Measurements from ENCODE around the gene NDUFAF7.
"Not testable (repeated sequence)": the region's sequence is repeated elsewhere in the genome, so short reads cannot be mapped to it uniquely, and the experiment has no call there.

The NDUFAF7 gene

DNA sequence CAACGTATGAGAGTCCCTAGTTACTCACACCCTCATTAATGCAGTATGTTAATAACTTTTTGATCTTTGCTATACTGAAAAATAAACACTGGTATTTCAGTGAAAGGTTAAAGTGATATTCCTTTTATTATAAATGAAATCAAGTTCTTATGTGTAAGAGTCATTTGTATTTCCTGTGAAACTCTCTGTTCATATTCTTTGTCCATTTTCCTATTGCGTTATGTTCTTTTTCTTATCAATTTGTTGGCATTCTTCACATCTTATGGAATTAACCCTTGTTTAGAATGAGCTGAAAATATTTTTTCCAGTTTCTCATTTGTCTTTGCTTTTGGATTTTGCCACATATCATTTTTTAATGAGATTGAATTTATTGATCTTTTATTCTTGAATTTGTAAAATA is 44.8 kb downstream of the NDUFAF7 start:
- H3K36me3 ChIP-seq (ENCODE audit: control insufficient read depth, insufficient read depth, low read length): peaks cover 8% of the 10 kb centered on the region; the same call in 1 of the 2 replicates

DNA sequence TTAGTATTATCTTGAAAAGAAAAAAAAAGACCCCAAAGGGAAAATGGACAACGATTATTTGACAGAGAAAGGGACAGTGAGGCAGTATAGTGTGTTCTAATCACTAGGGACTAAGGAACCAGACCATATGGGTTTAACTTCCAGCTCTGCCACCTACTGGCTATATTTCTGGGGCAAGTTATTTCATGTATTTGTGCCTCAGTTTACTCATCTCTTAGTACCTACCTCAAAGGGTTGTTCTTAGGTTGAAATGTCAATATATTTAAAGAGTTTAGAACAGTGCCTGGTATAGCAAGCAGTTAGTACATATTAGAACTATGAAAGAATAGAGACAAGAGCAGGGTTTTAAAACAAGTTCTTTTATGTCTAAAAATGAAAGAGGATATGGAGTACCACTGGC is 50.5 kb downstream of the NDUFAF7 start:
- H3K27ac ChIP-seq (ENCODE audit: low read length): no peak overlapping the region
- no peak for DNase-seq (ENCODE audit: low read depth, low spot score)
- H3K9me3 ChIP-seq (ENCODE audit: control insufficient read depth, insufficient read depth, low read length): no peaks in the 10 kb centered on the region
- no CpG with 5 or more reads among the region's 1 CpG for WGBS (ENCODE audit: insufficient coverage, insufficient read length)
- H3K4me3 ChIP-seq (ENCODE audit: low read length): no peak overlapping the region
- no peaks in the 10 kb centered on the region for H3K4me1 ChIP-seq (ENCODE audit: control insufficient read depth, insufficient read depth, low read length)
- no peaks in the 10 kb centered on the region; the same call in 1 of the 2 replicates for H3K36me3 ChIP-seq (ENCODE audit: control insufficient read depth, insufficient read depth, low read length)
- H3K27me3 ChIP-seq (ENCODE audit: control insufficient read depth, insufficient read depth, low read length): no peaks in the 10 kb centered on the region

More for the DNA sequence above, 44.8 kb downstream of the NDUFAF7 start:
- no peak overlapping the region for H3K27ac ChIP-seq (ENCODE audit: low read length)
- H3K4me1 ChIP-seq (ENCODE audit: control insufficient read depth, insufficient read depth, low read length): no peaks in the 10 kb centered on the region
- no peak overlapping the region for H3K4me3 ChIP-seq (ENCODE audit: low read length)
- no peaks in the 10 kb centered on the region for H3K27me3 ChIP-seq (ENCODE audit: control insufficient read depth, insufficient read depth, low read length)
- DNase-seq (ENCODE audit: low read depth, low spot score): no peak
- no CpG with 5 or more reads among the region's 2 CpGs for WGBS (ENCODE audit: insufficient coverage, insufficient read length)
- no peaks in the 10 kb centered on the region for H3K9me3 ChIP-seq (ENCODE audit: control insufficient read depth, insufficient read depth, low read length)

DNA sequence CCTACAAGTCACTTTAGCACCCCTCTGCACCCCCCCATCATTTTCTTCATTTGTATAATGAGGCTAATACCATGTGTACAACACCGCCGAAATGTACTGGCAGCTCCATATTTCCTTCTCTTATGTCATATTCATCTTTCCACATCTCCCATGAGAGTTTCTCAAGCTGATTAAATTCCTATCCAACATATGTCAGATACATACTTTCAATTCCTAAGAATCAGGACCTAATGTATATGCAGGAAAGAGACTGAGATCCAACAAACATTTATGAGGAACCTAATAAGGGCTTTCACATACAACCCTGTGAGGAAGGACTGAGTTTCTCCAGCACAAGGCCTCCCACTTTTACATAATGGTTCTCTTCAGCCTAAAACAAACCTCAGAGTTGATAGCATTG is 51.3 kb downstream of the NDUFAF7 start:
- Histone ChIP-seq H3K4me1 (ENCODE audit: control insufficient read depth, insufficient read depth, low read length) (no peaks in the 10 kb centered on the region), H3K27ac (ENCODE audit: low read length) (no peak overlapping the region), H3K9me3 (ENCODE audit: control insufficient read depth, insufficient read depth, low read length) (no peaks in the 10 kb centered on the region), H3K36me3 (ENCODE audit: control insufficient read depth, insufficient read depth, low read length) (no peaks in the 10 kb centered on the region; the same call in 1 of the 2 replicates), H3K4me3 (ENCODE audit: low read length) (no peak overlapping the region), H3K27me3 (ENCODE audit: control insufficient read depth, insufficient read depth, low read length) (no peaks in the 10 kb centered on the region)
- no peak for DNase-seq (ENCODE audit: low read depth, low spot score)
- WGBS (ENCODE audit: insufficient coverage, insufficient read length): no CpG with 5 or more reads among the region's 2 CpGs

DNA sequence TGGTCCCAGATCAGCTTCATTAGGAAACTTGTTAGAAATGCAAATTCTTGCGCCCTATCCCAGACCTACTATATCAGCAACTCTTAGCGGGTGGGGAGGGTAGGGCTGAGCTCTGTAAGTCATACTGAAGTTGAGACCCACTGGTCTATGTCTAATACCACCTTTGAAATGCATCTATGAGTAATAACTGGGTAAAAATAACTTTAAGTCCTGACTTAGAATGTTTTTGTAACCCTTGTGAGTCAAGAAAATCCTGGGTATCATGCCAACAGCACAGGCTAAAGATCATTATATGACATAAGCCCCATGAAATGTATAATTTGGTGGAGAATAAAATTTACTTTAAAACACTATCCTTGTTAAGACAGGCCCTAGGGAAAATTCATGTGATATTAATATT is 51.7 kb downstream of the NDUFAF7 start:
- H3K9me3 ChIP-seq (ENCODE audit: control insufficient read depth, insufficient read depth, low read length): no peaks in the 10 kb centered on the region
- no peaks in the 10 kb centered on the region; the same call in 1 of the 2 replicates for H3K36me3 ChIP-seq (ENCODE audit: control insufficient read depth, insufficient read depth, low read length)
- WGBS (ENCODE audit: insufficient coverage, insufficient read length): no CpG with 5 or more reads among the region's 2 CpGs
- H3K4me3 ChIP-seq (ENCODE audit: low read length): no peak overlapping the region
- H3K27me3 ChIP-seq (ENCODE audit: control insufficient read depth, insufficient read depth, low read length): no peaks in the 10 kb centered on the region
- no peak overlapping the region for H3K27ac ChIP-seq (ENCODE audit: low read length)
- no peak for DNase-seq (ENCODE audit: low read depth, low spot score)
- no peaks in the 10 kb centered on the region for H3K4me1 ChIP-seq (ENCODE audit: control insufficient read depth, insufficient read depth, low read length)

DNA sequence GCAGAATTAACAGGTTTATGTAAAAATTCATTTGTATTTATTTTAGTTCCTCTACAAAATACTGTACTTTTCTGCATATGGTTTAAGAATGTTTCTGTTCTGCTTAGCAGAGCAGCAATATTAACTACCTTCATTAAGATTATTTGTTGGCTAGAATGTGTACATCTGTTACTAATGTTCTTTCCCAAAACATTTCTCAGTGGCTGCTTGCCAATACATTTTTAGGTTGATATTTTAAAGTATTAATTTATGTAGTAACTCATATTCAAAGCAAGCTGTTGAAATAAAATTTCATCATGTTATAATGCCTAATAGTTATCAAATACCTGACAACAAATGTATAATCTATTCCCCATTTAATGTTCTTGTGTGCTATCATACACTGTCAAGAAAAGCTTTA is 52.9 kb downstream of the NDUFAF7 start:
- Histone ChIP-seq H3K9me3 (ENCODE audit: control insufficient read depth, insufficient read depth, low read length) (no peaks in the 10 kb centered on the region), H3K27me3 (ENCODE audit: control insufficient read depth, insufficient read depth, low read length) (no peaks in the 10 kb centered on the region), H3K27ac (ENCODE audit: low read length) (no peak overlapping the region), H3K4me3 (ENCODE audit: low read length) (no peak overlapping the region), H3K36me3 (ENCODE audit: control insufficient read depth, insufficient read depth, low read length) (no peaks in the 10 kb centered on the region; the same call in 1 of the 2 replicates), H3K4me1 (ENCODE audit: control insufficient read depth, insufficient read depth, low read length) (no peaks in the 10 kb centered on the region)
- DNase-seq (ENCODE audit: low read depth, low spot score): no peak

DNA sequence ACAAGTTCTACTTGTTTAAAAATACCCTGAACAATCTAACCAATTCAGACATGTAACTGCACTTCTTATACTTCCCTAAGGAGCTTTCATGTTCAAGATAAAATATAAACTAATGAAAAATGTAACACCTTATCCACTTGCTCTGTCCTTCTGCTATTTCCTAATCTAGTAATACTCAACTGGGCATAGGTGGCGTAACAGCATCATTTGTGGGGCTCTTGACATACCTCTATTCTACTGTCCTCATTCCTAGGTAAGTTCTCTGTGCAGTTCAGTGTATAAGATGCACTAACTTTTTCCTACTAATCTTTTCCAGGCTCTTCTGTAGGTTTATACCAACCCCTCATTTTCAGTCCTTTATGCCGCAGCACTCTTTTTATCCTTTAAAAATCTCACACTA is 56.5 kb downstream of the NDUFAF7 start:
- H3K4me1 ChIP-seq (ENCODE audit: control insufficient read depth, insufficient read depth, low read length): no peaks in the 10 kb centered on the region
- H3K4me3 ChIP-seq (ENCODE audit: low read length): no peak overlapping the region
- no peaks in the 10 kb centered on the region for H3K27me3 ChIP-seq (ENCODE audit: control insufficient read depth, insufficient read depth, low read length)
- DNase-seq (ENCODE audit: low read depth, low spot score): no peak
- WGBS (ENCODE audit: insufficient coverage, insufficient read length): no CpG with 5 or more reads among the region's 2 CpGs
- no peaks in the 10 kb centered on the region for H3K9me3 ChIP-seq (ENCODE audit: control insufficient read depth, insufficient read depth, low read length)
- H3K36me3 ChIP-seq (ENCODE audit: control insufficient read depth, insufficient read depth, low read length): no peaks in the 10 kb centered on the region; the same call in 1 of the 2 replicates
- H3K27ac ChIP-seq (ENCODE audit: low read length): no peak overlapping the region

DNA sequence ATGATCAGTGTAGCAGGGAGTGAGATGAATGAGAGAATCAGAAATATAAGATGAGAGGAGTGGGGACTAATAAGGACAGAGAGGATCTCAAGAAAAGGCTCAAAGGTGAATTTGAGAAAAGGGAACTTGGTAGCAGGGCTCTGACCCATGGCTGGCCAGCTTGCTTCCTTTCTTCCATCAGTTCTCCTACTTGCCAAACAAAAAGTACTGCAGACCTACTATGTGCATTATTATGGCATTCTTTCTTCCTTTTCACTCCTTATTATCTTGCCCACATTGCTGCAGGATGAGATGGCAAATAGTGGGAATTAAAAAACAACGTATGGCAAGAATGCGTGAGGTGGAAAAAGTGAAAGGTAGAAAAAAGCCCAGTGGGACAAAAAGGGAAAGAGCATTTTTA is 60.2 kb downstream of the NDUFAF7 start:
- Histone ChIP-seq H3K27me3 (ENCODE audit: control insufficient read depth, insufficient read depth, low read length) (no peaks in the 10 kb centered on the region), H3K36me3 (ENCODE audit: control insufficient read depth, insufficient read depth, low read length) (no peaks in the 10 kb centered on the region)

DNA sequence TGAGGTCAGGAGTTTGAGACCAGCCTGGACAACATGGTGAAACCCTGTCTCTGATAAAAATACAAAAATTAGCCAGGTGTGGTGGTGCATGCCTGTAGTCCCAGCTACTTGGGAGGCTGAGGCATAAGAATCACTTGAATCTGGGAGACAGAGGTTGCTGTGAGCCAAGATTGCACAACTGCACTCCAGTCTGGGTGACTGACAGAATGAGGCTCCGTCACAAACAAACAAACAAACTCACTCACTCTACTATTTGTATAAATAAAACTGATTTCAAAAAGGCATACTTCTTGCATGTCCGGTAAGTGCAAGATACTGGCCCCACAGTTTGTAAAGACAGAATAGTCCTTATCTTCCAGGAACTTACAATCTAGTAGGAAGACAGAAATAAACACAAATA is 63.4 kb downstream of the NDUFAF7 start:
- WGBS (ENCODE audit: insufficient coverage, insufficient read length): no CpG with 5 or more reads among the region's 2 CpGs
- H3K27ac ChIP-seq (ENCODE audit: low read length); H3K4me3 ChIP-seq (ENCODE audit: low read length); H3K27me3 ChIP-seq (ENCODE audit: control insufficient read depth, insufficient read depth, low read length); H3K4me1 ChIP-seq (ENCODE audit: control insufficient read depth, insufficient read depth, low read length); H3K36me3 ChIP-seq (ENCODE audit: control insufficient read depth, insufficient read depth, low read length); DNase-seq (ENCODE audit: low read depth, low spot score); H3K9me3 ChIP-seq (ENCODE audit: control insufficient read depth, insufficient read depth, low read length): not testable (repeated sequence)

More for the DNA sequence above, 60.2 kb downstream of the NDUFAF7 start:
- H3K4me3 ChIP-seq (ENCODE audit: low read length): no peak overlapping the region
- H3K4me1 ChIP-seq (ENCODE audit: control insufficient read depth, insufficient read depth, low read length): no peaks in the 10 kb centered on the region
- DNase-seq (ENCODE audit: low read depth, low spot score): no peak
- WGBS (ENCODE audit: insufficient coverage, insufficient read length): no CpG with 5 or more reads among the region's 2 CpGs
- no peak overlapping the region for H3K27ac ChIP-seq (ENCODE audit: low read length)
- no peaks in the 10 kb centered on the region for H3K9me3 ChIP-seq (ENCODE audit: control insufficient read depth, insufficient read depth, low read length)

DNA sequence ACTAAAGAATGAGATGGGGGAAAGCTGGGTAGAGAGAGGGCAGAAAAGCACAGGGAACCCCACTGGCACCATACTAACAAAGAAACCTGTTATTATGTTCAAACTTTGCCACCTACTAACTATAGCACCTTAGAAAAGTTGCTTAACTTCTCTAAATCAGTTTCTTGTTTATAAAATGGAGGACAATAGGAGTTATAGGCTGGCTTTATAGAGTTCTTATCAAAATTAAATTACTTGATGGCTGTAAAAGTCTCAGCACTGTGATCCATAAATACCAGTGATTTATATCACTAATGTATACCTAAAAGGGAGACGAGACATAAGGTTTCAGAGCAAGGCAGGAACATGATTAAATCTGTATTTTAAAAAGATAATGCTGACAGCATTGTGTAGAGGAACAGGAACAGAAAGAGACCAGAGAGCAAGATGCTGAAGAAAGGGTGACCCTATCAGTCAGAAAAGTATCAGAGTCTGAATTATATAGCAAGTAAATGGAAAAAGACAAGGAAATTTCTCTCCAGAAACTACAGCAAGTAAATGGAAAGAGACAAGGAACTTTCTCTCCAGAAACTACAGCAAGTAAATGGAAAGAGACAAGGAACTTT is 64.1 kb downstream of the NDUFAF7 start:
- H3K9me3 ChIP-seq (ENCODE audit: control insufficient read depth, insufficient read depth, low read length): no peaks in the 10 kb centered on the region
- WGBS (ENCODE audit: insufficient coverage, insufficient read length): no CpG with 5 or more reads among the region's 1 CpG
- H3K27me3 ChIP-seq (ENCODE audit: control insufficient read depth, insufficient read depth, low read length): no peaks in the 10 kb centered on the region
- H3K27ac ChIP-seq (ENCODE audit: low read length): no peak overlapping the region
- no peak overlapping the region for H3K4me3 ChIP-seq (ENCODE audit: low read length)
- DNase-seq (ENCODE audit: low read depth, low spot score): no peak
- no peaks in the 10 kb centered on the region for H3K4me1 ChIP-seq (ENCODE audit: control insufficient read depth, insufficient read depth, low read length)
- H3K36me3 ChIP-seq (ENCODE audit: control insufficient read depth, insufficient read depth, low read length): no peaks in the 10 kb centered on the region

DNA sequence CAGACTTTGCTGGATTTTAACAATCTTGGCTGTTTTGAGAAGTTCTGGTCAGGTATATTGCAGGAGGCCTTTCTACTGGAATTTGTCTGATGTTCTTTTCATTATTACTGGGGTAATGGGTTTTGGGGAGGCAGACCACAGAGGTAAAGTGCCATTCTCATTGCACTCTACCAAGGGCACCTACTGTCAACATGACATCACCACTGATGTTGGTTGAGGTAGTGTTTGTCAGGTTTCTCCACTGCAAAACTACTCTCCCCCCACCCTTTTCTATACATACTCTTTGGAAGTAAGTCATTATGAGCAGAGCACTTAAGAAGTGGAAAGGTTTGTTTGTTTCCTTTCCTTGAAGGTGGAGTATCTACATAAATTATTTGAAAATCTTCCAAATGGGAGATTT is 66.2 kb downstream of the NDUFAF7 start:
- Histone ChIP-seq H3K27ac (ENCODE audit: low read length) (no peak overlapping the region), H3K36me3 (ENCODE audit: control insufficient read depth, insufficient read depth, low read length) (no peaks in the 10 kb centered on the region), H3K9me3 (ENCODE audit: control insufficient read depth, insufficient read depth, low read length) (no peaks in the 10 kb centered on the region), H3K4me1 (ENCODE audit: control insufficient read depth, insufficient read depth, low read length) (no peaks in the 10 kb centered on the region), H3K4me3 (ENCODE audit: low read length) (no peak overlapping the region), H3K27me3 (ENCODE audit: control insufficient read depth, insufficient read depth, low read length) (no peaks in the 10 kb centered on the region)
- DNase-seq (ENCODE audit: low read depth, low spot score): no peak

All from iPS DF 6.9 (cell line).